SK-N-MC (cell line): ENCODE measurements around the gene LTK.

Experiments used
- EZH2 ChIP-seq: fragments of 200-600 bp; sonication (generic); IDR thresholded peaks from one replicate; pipeline ENCODE4 v1.6.1; 2017; ENCODE audit warnings: antibody characterized with exemption
- FOXP2 ChIP-seq: optimal IDR thresholded peaks from 2 replicates; pipeline ENCODE3; 2011; ENCODE audit warnings: mild to moderate bottlenecking, moderate library complexity; ENCODE audit not compliant: insufficient read depth; ENCODE audit errors: extremely low read length, control extremely low read depth
- POLR2AphosphoS5 ChIP-seq: IDR thresholded peaks from 2 replicates; pipeline ENCODE4 v1.6.1; 2012; ENCODE audit warnings: mild to moderate bottlenecking, low read depth, low read length, borderline replicate concordance

DNA sequence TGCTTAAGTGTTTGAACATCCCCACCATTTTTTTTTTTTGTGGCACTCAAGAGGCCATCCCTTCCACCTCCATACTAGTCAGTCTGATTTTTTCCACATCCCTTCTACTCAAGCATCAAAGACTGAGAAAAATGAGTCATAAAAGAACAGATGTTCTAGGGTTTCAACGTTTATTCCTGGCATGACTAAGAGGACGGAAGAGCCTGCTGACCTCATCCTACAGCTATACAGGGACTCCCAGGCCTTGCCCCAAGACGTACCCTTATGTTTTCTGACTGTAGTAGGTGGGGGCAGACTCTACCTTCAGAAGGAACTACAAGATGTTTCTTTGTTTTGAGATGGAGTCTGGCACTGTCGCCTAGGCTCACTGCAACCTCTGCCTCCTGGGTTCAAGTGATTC lies 23.3 kb downstream of the LTK start:
- TF ChIP-seq POLR2AphosphoS5: no peak
- TF ChIP-seq EZH2: no peak
- TF ChIP-seq FOXP2: no peak
